Keratinocyte (primary cell): ENCODE measurements around the gene ZBTB46. TPM values are rescaled to one million over a fixed set of nuclear protein-coding genes. Genes with fewer than 3 reads are reported as not detected.

Source experiments
- DNase-seq: peaks from one replicate; pipeline ENCODE4 v3.0.0-alpha.2; 2011; ENCODE audit warnings: low read depth, missing footprints, low spot score
- FAIRE-seq: peaks from 2 replicates; lab custom pipeline; 2011; peaks lifted over from hg19 to GRCh38; lab: Jason Lieb, UNC
- H2AFZ ChIP-seq: 2 replicates; pipeline ENCODE4 v1.6.0; 2012; ENCODE audit warnings: low read length, control low read depth, inconsistent platforms; ENCODE audit not compliant: control insufficient read depth
- H3K27ac ChIP-seq: 2 replicates; pipeline ENCODE4 v1.5.1; 2011; ENCODE audit warnings: low read length; ENCODE audit not compliant: control insufficient read depth, insufficient read depth
- H3K27me3 ChIP-seq: 3 replicates; pipeline ENCODE4 v1.6.0; 2011; ENCODE audit warnings: low read length; ENCODE audit not compliant: control insufficient read depth, insufficient read depth; ENCODE audit errors: extremely low read depth
- H3K36me3 ChIP-seq, 2 experiments: 2 replicates in 1 of 2; 3 replicates in 1 of 2; pipeline ENCODE4 v1.5.1; 2011; ENCODE audit warnings: low read length in 2 of 2, mild to moderate bottlenecking in 1 of 2; ENCODE audit not compliant: control insufficient read depth in 2 of 2, insufficient read depth in 2 of 2; ENCODE audit errors: extremely low read depth in 1 of 2
- H3K4me1 ChIP-seq: 3 replicates; pipeline ENCODE4 v1.5.1; 2011; ENCODE audit warnings: low read length; ENCODE audit not compliant: control insufficient read depth, insufficient read depth; ENCODE audit errors: extremely low read depth
- H3K4me2 ChIP-seq: 3 replicates; pipeline ENCODE4 v1.6.0; 2011; ENCODE audit warnings: low read depth, low read length; ENCODE audit not compliant: control insufficient read depth, insufficient read depth; ENCODE audit errors: extremely low read depth
- H3K4me3 ChIP-seq, 3 experiments: fragments of 200-600 bp in 1 of 3; sonication (generic) in 1 of 3; 2 replicates in 2 of 3; 3 replicates in 1 of 3; pipeline ENCODE4 v1.5.1; 2011 to 2016; ENCODE audit warnings: low read length in 3 of 3, mild to moderate bottlenecking in 3 of 3, control low read depth in 2 of 3, inconsistent platforms in 1 of 3, low read depth in 1 of 3, mixed read lengths in 1 of 3, mixed run types in 1 of 3, moderate library complexity in 1 of 3; ENCODE audit not compliant: control insufficient read depth in 2 of 3, insufficient read depth in 2 of 3; ENCODE audit errors: extremely low read depth in 1 of 3
- H3K79me2 ChIP-seq: 2 replicates; pipeline ENCODE4 v1.6.0; 2012; ENCODE audit warnings: low read length; ENCODE audit not compliant: control insufficient read depth, insufficient read depth
- H3K9ac ChIP-seq: 3 replicates; pipeline ENCODE4 v1.6.0; 2011; ENCODE audit warnings: low read length; ENCODE audit not compliant: control insufficient read depth, insufficient read depth; ENCODE audit errors: extremely low read depth
- H3K9me1 ChIP-seq: 3 replicates; pipeline ENCODE4 v1.6.0; 2011; ENCODE audit warnings: low read length; ENCODE audit not compliant: control insufficient read depth, insufficient read depth; ENCODE audit errors: extremely low read depth
- H3K9me3 ChIP-seq: 2 replicates; pipeline ENCODE4 v1.5.1; 2012; ENCODE audit warnings: low read depth, low read length; ENCODE audit not compliant: control insufficient read depth
- H4K20me1 ChIP-seq: 3 replicates; pipeline ENCODE4 v1.6.0; 2011; ENCODE audit warnings: low read length; ENCODE audit not compliant: control insufficient read depth, insufficient read depth; ENCODE audit errors: extremely low read depth
- EZH2 ChIP-seq: IDR thresholded peaks from one replicate; pipeline ENCODE4 v1.6.1; 2012; ENCODE audit warnings: inconsistent platforms, mild to moderate bottlenecking, low read length, moderate library complexity
- dilution Hi-C: fragments of 300-500 bp; cut with MboI; formaldehyde crosslinking; loops from one replicate; pipeline ENCODE4 v1.7.0; 2020; ENCODE audit warnings: low sequenced_read_pairs; ENCODE audit not compliant: extremely low pct_ligation_motif_present
- polyA plus RNA-seq, 5 experiments: library from polyadenylated mRNA; depleted of rRNA in 3 of 5; stranded (reverse) in 3 of 5; stranded (forward) in 1 of 5; unstranded in 1 of 5; fragments of >200 nt; gene quantifications; 1 replicate in 1 of 5; 2 replicates in 3 of 5; 3 replicates in 1 of 5; pipeline versions ENCODE4 v1.2.1 to v1.2.3, GENCODE V29; 2011 to 2012; ENCODE audit warnings: missing spikeins in 2 of 5, low read depth in 1 of 5, low replicate concordance in 1 of 5
- TF ChIP-seq, protein P1 (sequence below), 3 experiments: IDR thresholded peaks in 1 of 3; conservative IDR thresholded peaks in 1 of 3; optimal IDR thresholded peaks in 1 of 3; 2 replicates in 2 of 3; 3 replicates in 1 of 3; pipeline versions ENCODE3 to v1.5.1; 2011; ENCODE audit warnings: low read length in 3 of 3, mild to moderate bottlenecking in 3 of 3, moderate library complexity in 2 of 3, control low read depth in 1 of 3, inconsistent platforms in 1 of 3; ENCODE audit not compliant: insufficient read depth in 2 of 3; ENCODE audit errors: extremely low read depth in 1 of 3

The ZBTB46 gene
- polyA plus RNA-seq, 1 donor (not counting 4 experiments of a cell fraction or from before 2014, with no cell fraction given): 0.12 TPM

DNA sequence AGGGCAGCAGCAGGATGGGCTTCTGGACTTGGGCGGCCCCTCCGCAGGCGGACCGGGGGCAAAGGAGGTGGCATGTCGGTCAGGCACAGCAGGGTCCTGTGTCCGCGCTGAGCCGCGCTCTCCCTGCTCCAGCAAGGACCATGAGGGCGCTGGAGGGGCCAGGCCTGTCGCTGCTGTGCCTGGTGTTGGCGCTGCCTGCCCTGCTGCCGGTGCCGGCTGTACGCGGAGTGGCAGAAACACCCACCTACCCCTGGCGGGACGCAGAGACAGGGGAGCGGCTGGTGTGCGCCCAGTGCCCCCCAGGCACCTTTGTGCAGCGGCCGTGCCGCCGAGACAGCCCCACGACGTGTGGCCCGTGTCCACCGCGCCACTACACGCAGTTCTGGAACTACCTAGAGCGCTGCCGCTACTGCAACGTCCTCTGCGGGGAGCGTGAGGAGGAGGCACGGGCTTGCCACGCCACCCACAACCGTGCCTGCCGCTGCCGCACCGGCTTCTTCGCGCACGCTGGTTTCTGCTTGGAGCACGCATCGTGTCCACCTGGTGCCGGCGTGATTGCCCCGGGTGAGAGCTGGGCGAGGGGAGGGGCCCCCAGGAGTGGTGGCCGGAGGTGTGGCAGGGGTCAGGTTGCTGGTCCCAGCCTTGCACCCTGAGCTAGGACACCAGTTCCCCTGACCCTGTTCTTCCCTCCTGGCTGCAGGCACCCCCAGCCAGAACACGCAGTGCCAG, 134.3 kb downstream of the ZBTB46 start, which contains the start of gene TNFRSF6B:
Gene TNFRSF6B, plus strand, starts transcription at position 25 of the 729 bp plus-strand sequence. Its CDS starts 116 bp downstream, at position 141.
- peak within 1 kb of the TSS; percentile 99 for H3K4me2 ChIP-seq
- peak within 1 kb of the TSS; percentile 72 for H3K9ac ChIP-seq
- TF ChIP-seq EZH2: no peak
- TF ChIP-seq, protein P1, sequence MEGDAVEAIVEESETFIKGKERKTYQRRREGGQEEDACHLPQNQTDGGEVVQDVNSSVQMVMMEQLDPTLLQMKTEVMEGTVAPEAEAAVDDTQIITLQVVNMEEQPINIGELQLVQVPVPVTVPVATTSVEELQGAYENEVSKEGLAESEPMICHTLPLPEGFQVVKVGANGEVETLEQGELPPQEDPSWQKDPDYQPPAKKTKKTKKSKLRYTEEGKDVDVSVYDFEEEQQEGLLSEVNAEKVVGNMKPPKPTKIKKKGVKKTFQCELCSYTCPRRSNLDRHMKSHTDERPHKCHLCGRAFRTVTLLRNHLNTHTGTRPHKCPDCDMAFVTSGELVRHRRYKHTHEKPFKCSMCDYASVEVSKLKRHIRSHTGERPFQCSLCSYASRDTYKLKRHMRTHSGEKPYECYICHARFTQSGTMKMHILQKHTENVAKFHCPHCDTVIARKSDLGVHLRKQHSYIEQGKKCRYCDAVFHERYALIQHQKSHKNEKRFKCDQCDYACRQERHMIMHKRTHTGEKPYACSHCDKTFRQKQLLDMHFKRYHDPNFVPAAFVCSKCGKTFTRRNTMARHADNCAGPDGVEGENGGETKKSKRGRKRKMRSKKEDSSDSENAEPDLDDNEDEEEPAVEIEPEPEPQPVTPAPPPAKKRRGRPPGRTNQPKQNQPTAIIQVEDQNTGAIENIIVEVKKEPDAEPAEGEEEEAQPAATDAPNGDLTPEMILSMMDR (optimal IDR thresholded peaks at IDR 0.05 in 1 of 3, IDR thresholded peaks at IDR 0.05 in 1 of 3, conservative IDR thresholded peaks at IDR 0.05 in 1 of 3; ENCODE audit: extremely low read depth in 1 of 3, insufficient read depth in 2 of 3, low read length in 3 of 3): peak in 1 of 3 experiments; percentile 7
- peak within 1 kb of the TSS; percentile 84 for H3K27ac ChIP-seq
- H3K27me3 ChIP-seq: no peaks in the 10 kb centered on the region
- H2AFZ ChIP-seq: no peak within 1 kb of the TSS
- no peaks in the 10 kb centered on the region for H4K20me1 ChIP-seq
- FAIRE-seq: no peak
- H3K4me3 ChIP-seq: peak within 1 kb of the TSS; percentile 55 to 92 (median 79)
- peaks cover 1 to 8% of the 10 kb centered on the region in 2 experiments for H3K36me3 ChIP-seq
- H3K4me1 ChIP-seq: peaks cover 48% of the 10 kb centered on the region
- dilution Hi-C loops: no loop called here
- DNase-seq: no peak
- no peaks in the 10 kb centered on the region for H3K9me1 ChIP-seq
- H3K9me3 ChIP-seq: no peaks in the 10 kb centered on the region
- peaks cover 16% of the 10 kb centered on the region for H3K79me2 ChIP-seq

DNA sequence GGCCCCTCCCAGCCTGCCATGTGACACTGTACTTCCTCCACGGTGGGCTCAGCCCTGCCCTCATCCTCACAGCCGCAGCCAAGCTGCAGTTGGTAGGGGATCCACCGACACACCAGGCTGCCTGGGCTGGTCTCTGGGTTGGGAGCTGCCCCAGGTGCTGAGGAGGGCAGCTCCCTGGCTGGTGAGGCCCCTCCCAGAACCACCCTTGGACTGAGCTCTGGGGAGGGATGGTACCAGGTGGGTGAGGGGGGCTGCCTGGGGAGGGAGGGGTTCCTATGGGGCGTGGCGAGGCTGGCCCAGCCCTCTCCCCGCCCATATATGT, 134.8 kb downstream of the ZBTB46 start:
- dilution Hi-C loops: no loop called here
- Histone ChIP-seq H3K79me2 (peaks cover 16% of the 10 kb centered on the region), H3K9me3 (no peaks in the 10 kb centered on the region), H3K27ac (peak overlapping the region; percentile 56), H2AFZ (no peak overlapping the region), H3K27me3 (no peaks in the 10 kb centered on the region), H3K36me3 (peaks cover 1 to 8% of the 10 kb centered on the region in 2 experiments), H3K4me3 (peak overlapping the region; percentile 55 to 92 (median 79)), H3K9ac (peak overlapping the region; percentile 72), H4K20me1 (no peaks in the 10 kb centered on the region), H3K9me1 (no peaks in the 10 kb centered on the region), H3K4me2 (peak overlapping the region; percentile 56), H3K4me1 (peaks cover 53% of the 10 kb centered on the region)
- FAIRE-seq: peak; percentile 79
- TF ChIP-seq EZH2: no peak
- TF ChIP-seq, protein P1 (optimal IDR thresholded peaks at IDR 0.05 in 1 of 3, IDR thresholded peaks at IDR 0.05 in 1 of 3, conservative IDR thresholded peaks at IDR 0.05 in 1 of 3; ENCODE audit: extremely low read depth in 1 of 3, insufficient read depth in 2 of 3, low read length in 3 of 3): no peak
- DNase-seq: peak; percentile 77
